SK-N-SH treated with all-trans-retinoic acid at 6 μM for 48 hours (cell line): ENCODE results near the gene KCNN4.

ENCODE experiments used
- ATAC-seq: fragments of 200-7000 bp; cut with Tn5 transposase; 3 replicates; pipeline ENCODE4 v1.9.1; 2020; ENCODE audit warnings: mild to moderate bottlenecking, moderate library complexity
- ARNTL ChIP-seq: fragments of 450-650 bp; formaldehyde crosslinking; IDR thresholded peaks from 2 replicates; pipeline ENCODE4 v1.5.0; 2020; ENCODE audit warnings: low read depth, mild to moderate bottlenecking, moderate library complexity, borderline replicate concordance
- BACH2 ChIP-seq: fragments of 250-450 bp; sonication (Bioruptor Pico); IDR thresholded peaks from 2 replicates; pipeline ENCODE4 v1.9.0; 2021; ENCODE audit warnings: mild to moderate bottlenecking, borderline replicate concordance
- CREB5 ChIP-seq: fragments of 250-450 bp; sonication (Bioruptor Pico); IDR thresholded peaks from 2 replicates; pipeline ENCODE4 v1.5.1; 2020; ENCODE audit warnings: low read depth, mild to moderate bottlenecking, moderate library complexity
- CSDC2 ChIP-seq: fragments of 250-450 bp; sonication (Bioruptor Pico); IDR thresholded peaks from 2 replicates; pipeline ENCODE4 v1.5.0; 2020; ENCODE audit warnings: mild to moderate bottlenecking, moderate library complexity
- CSRNP3 ChIP-seq: fragments of 250-450 bp; sonication (Bioruptor Pico); IDR thresholded peaks from 2 replicates; pipeline ENCODE4 v1.5.1; 2021; ENCODE audit warnings: mild to moderate bottlenecking, moderate library complexity
- ESRRG ChIP-seq: fragments of 250-450 bp; sonication (Bioruptor Pico); IDR thresholded peaks from 2 replicates; pipeline ENCODE4 v1.6.1; 2021; ENCODE audit warnings: mild to moderate bottlenecking
- GLIS3 ChIP-seq: fragments of 250-450 bp; sonication (Bioruptor Pico); IDR thresholded peaks from 2 replicates; pipeline ENCODE4 v1.5.0; 2020; ENCODE audit warnings: mild to moderate bottlenecking, moderate library complexity
- ISL1 ChIP-seq: fragments of 250-450 bp; sonication (Bioruptor Pico); IDR thresholded peaks from 2 replicates; pipeline ENCODE4 v2.1.2; 2022; ENCODE audit warnings: mild to moderate bottlenecking, moderate library complexity
- OSR1 ChIP-seq: fragments of 250-450 bp; sonication (Bioruptor Pico); IDR thresholded peaks from 2 replicates; pipeline ENCODE4 v1.8.0; 2022; ENCODE audit warnings: moderate library complexity, mild to moderate bottlenecking, inconsistent platforms
- PATZ1 ChIP-seq: fragments of 250-450 bp; sonication (Bioruptor Pico); IDR thresholded peaks from 2 replicates; pipeline ENCODE4 v1.8.0; 2020; ENCODE audit warnings: mild to moderate bottlenecking, moderate library complexity, borderline replicate concordance
- PPARA ChIP-seq: fragments of 250-450 bp; sonication (Bioruptor Pico); IDR thresholded peaks from 2 replicates; pipeline ENCODE4 v1.5.0; 2020; ENCODE audit warnings: mild to moderate bottlenecking, borderline replicate concordance
- RARB ChIP-seq: fragments of 250-450 bp; sonication (Bioruptor Pico); IDR thresholded peaks from 2 replicates; pipeline ENCODE4 v1.8.0; 2021; ENCODE audit warnings: mild to moderate bottlenecking, moderate library complexity
- SNAI2 ChIP-seq: fragments of 250-450 bp; sonication (Bioruptor Pico); IDR thresholded peaks from 2 replicates; pipeline ENCODE4 v1.5.0; 2020; ENCODE audit warnings: mild to moderate bottlenecking, moderate library complexity
- TCF4 ChIP-seq: fragments of 250-450 bp; sonication (Bioruptor Pico); IDR thresholded peaks from 2 replicates; pipeline ENCODE4 v1.8.0; 2021; ENCODE audit warnings: mild to moderate bottlenecking, moderate library complexity, borderline replicate concordance
- TOX ChIP-seq: fragments of 250-450 bp; sonication (Bioruptor Pico); IDR thresholded peaks from 2 replicates; pipeline ENCODE4 v1.8.0; 2021; ENCODE audit warnings: mild to moderate bottlenecking, moderate library complexity, borderline replicate concordance
- TSHZ2 ChIP-seq: fragments of 250-450 bp; sonication (Bioruptor Pico); IDR thresholded peaks from 2 replicates; pipeline ENCODE4 v1.5.0; 2020; ENCODE audit warnings: mild to moderate bottlenecking, moderate library complexity
- ZC3H10 ChIP-seq: fragments of 250-450 bp; sonication (Bioruptor Pico); IDR thresholded peaks from 2 replicates; pipeline ENCODE4 v1.5.1; 2021; ENCODE audit warnings: mild to moderate bottlenecking, moderate library complexity
- ZFP3 ChIP-seq: fragments of 250-450 bp; sonication (Bioruptor Pico); IDR thresholded peaks from 2 replicates; pipeline ENCODE4 v1.5.0; 2020; ENCODE audit warnings: mild to moderate bottlenecking, moderate library complexity
- ZFP30 ChIP-seq: fragments of 450-650 bp; formaldehyde crosslinking; IDR thresholded peaks from 2 replicates; pipeline ENCODE4 v1.5.0; 2022; ENCODE audit warnings: mild to moderate bottlenecking, moderate library complexity
- ZNF565 ChIP-seq: fragments of 450-650 bp; formaldehyde crosslinking; conservative IDR thresholded peaks from 2 replicates; pipeline ENCODE4 v1.5.0; 2020; ENCODE audit warnings: low read depth, mild to moderate bottlenecking, moderate library complexity
- ZNF70 ChIP-seq: fragments of 450-650 bp; formaldehyde crosslinking; IDR thresholded peaks from 2 replicates; pipeline ENCODE4 v1.5.0; 2020; ENCODE audit warnings: mild to moderate bottlenecking, moderate library complexity
- ZNF8 ChIP-seq: fragments of 450-650 bp; formaldehyde crosslinking; IDR thresholded peaks from 2 replicates; pipeline ENCODE4 v1.5.0; 2020; ENCODE audit warnings: mild to moderate bottlenecking, moderate library complexity

The KCNN4 gene

GRCh38 chr19:43809762-43810696 lies 29.3 kb upstream of the KCNN4 start:
- TF ChIP-seq OSR1 (CRISPR knock-in tag) = no peak
- TF ChIP-seq ESRRG (CRISPR knock-in tag) = no peak
- TF ChIP-seq CREB5 = no peak
- TF ChIP-seq ZNF8 = no peak
- no peak for TF ChIP-seq ARNTL (CRISPR knock-in tag)
- no peak for TF ChIP-seq CSRNP3
- no peak for TF ChIP-seq ZNF565 (CRISPR knock-in tag)
- TF ChIP-seq GLIS3 = no peak
- TF ChIP-seq TCF4 (CRISPR knock-in tag) = no peak
- no peak for TF ChIP-seq ZNF70
- TF ChIP-seq TOX (CRISPR knock-in tag) = no peak
- no peak for TF ChIP-seq PATZ1
- TF ChIP-seq, all 23 proteins: peak for 0
- ATAC-seq = peak; percentile 73

GRCh38 chr19:43807651-43808050 lies 26.9 kb upstream of the KCNN4 start:
- no peak for TF ChIP-seq ZNF8
- no peak for TF ChIP-seq ZC3H10 (CRISPR knock-in tag)
- TF ChIP-seq PATZ1 = no peak
- TF ChIP-seq CSDC2 (CRISPR knock-in tag) = no peak
- no peak for TF ChIP-seq RARB (CRISPR knock-in tag)
- TF ChIP-seq ARNTL (CRISPR knock-in tag) = no peak
- no peak for TF ChIP-seq TSHZ2 (CRISPR knock-in tag)
- TF ChIP-seq ESRRG (CRISPR knock-in tag) = no peak
- no peak for TF ChIP-seq ZNF565 (CRISPR knock-in tag)
- no peak for TF ChIP-seq BACH2 (CRISPR knock-in tag)
- TF ChIP-seq CSRNP3 = no peak
- TF ChIP-seq ISL1 (CRISPR knock-in tag) = no peak
- TF ChIP-seq TCF4 (CRISPR knock-in tag) = no peak
- TF ChIP-seq SNAI2 (CRISPR knock-in tag) = no peak
- TF ChIP-seq GLIS3 = no peak
- no peak for TF ChIP-seq ZFP3
- TF ChIP-seq PPARA = no peak
- no peak for TF ChIP-seq ZFP30
- ATAC-seq = no peak
